Endothelial cell of umbilical vein (primary cell): ENCODE results near the gene CNTFR. TPM values are rescaled to one million over a fixed set of nuclear protein-coding genes. Genes with fewer than 3 reads are reported as not detected.

ENCODE experiments used
- BruUV-seq: library from RNA; stranded (reverse); fragments of 400-500 nt; replicated peaks from 2 replicates; lab custom pipeline; 2021; lab: Mats Ljungman, UMichigan
- CTCF ChIA-PET: fragments of 300-600, 350-600 bp; sonication (Branson Sonifier 250); formaldehyde crosslinking; loops from one replicate; lab custom pipeline; 2021; ENCODE audit warnings: antibody characterized with exemption, inconsistent platforms; lab: Charles Lee
- POLR2A ChIA-PET: fragments of 300-600, 350-600 bp; sonication (Branson Sonifier 250); formaldehyde crosslinking; loops from one replicate; lab custom pipeline; 2021; ENCODE audit warnings: antibody characterized with exemption, inconsistent platforms; lab: Charles Lee
- DNase-seq: peaks from one replicate; pipeline ENCODE4 v3.0.0-alpha.2; 2011; ENCODE audit warnings: low read depth, low spot score
- FAIRE-seq: peaks from 2 replicates; lab custom pipeline; 2011; peaks lifted over from hg19 to GRCh38; lab: Jason Lieb, UNC
- H2AFZ ChIP-seq: 2 replicates; pipeline ENCODE4 v1.6.0; 2012; ENCODE audit warnings: low read depth, low read length, control low read depth, inconsistent platforms
- H3K27ac ChIP-seq: 2 replicates; pipeline ENCODE4 v1.5.1; 2011; ENCODE audit warnings: low read depth, mild to moderate bottlenecking, control low read depth, low read length, moderate library complexity; ENCODE audit not compliant: insufficient read depth
- H3K27me3 ChIP-seq, 2 experiments: 2 replicates each; pipeline versions ENCODE4 v1.6.0 to v1.6.1; 2011; ENCODE audit warnings: low read length in 2 of 2, mixed read lengths in 1 of 2; ENCODE audit not compliant: control insufficient read depth in 2 of 2, insufficient read depth in 2 of 2
- H3K36me3 ChIP-seq, 2 experiments: 2 replicates in 1 of 2; 3 replicates in 1 of 2; pipeline ENCODE4 v1.5.1; 2011; ENCODE audit warnings: low read length in 2 of 2, mild to moderate bottlenecking in 1 of 2, moderate library complexity in 1 of 2; ENCODE audit not compliant: control insufficient read depth in 2 of 2, insufficient read depth in 2 of 2; ENCODE audit errors: extremely low read depth in 1 of 2
- H3K4me1 ChIP-seq: 3 replicates; pipeline ENCODE4 v1.5.1; 2011; ENCODE audit warnings: mild to moderate bottlenecking, low read length; ENCODE audit not compliant: control insufficient read depth, insufficient read depth; ENCODE audit errors: extremely low read depth
- H3K4me2 ChIP-seq: 2 replicates; pipeline ENCODE4 v1.6.1; 2011; ENCODE audit warnings: low read length, control low read depth, mixed read lengths; ENCODE audit not compliant: insufficient read depth
- H3K4me3 ChIP-seq, 3 experiments: fragments of 200-600 bp in 1 of 3; sonication (generic), shearing (Covaris generic) in 1 of 3; replicated peaks in 1 of 3; 2 replicates each; pipeline ENCODE4 v1.5.1; 2011 to 2016; ENCODE audit warnings: control low read depth in 3 of 3, low read length in 3 of 3, mild to moderate bottlenecking in 2 of 3, inconsistent platforms in 1 of 3, low read depth in 1 of 3, moderate library complexity in 1 of 3; ENCODE audit not compliant: insufficient read depth in 1 of 3
- H3K79me2 ChIP-seq: 2 replicates; pipeline ENCODE4 v1.6.0; 2012; ENCODE audit warnings: low read length, inconsistent platforms; ENCODE audit not compliant: control insufficient read depth, insufficient read depth
- H3K9ac ChIP-seq: replicated peaks from 2 replicates; pipeline ENCODE3; 2011; ENCODE audit warnings: low read length, control low read depth; ENCODE audit not compliant: insufficient read depth; ENCODE audit errors: extremely low read depth
- H3K9me1 ChIP-seq: replicated peaks from 3 replicates; pipeline ENCODE4 v1.6.0; 2011; ENCODE audit warnings: mild to moderate bottlenecking, low read length; ENCODE audit not compliant: control insufficient read depth, insufficient read depth; ENCODE audit errors: extremely low read depth
- H3K9me3 ChIP-seq: replicated peaks from 2 replicates; pipeline ENCODE4 v1.5.1; 2012; ENCODE audit warnings: low read length, inconsistent platforms; ENCODE audit not compliant: control insufficient read depth, insufficient read depth
- H4K20me1 ChIP-seq: replicated peaks from 2 replicates; pipeline ENCODE3; 2011; ENCODE audit warnings: mild to moderate bottlenecking, low read length; ENCODE audit not compliant: control insufficient read depth, insufficient read depth; ENCODE audit errors: extremely low read depth
- EZH2 ChIP-seq: IDR thresholded peaks from 2 replicates; pipeline ENCODE4 v1.6.1; 2012; ENCODE audit warnings: borderline replicate concordance, low read depth, mild to moderate bottlenecking, moderate library complexity, low read length, inconsistent platforms; ENCODE audit not compliant: severe bottlenecking
- GATA2 ChIP-seq: IDR thresholded peaks from 2 replicates; pipeline ENCODE4 v1.7.0; 2011; ENCODE audit warnings: low read depth, mild to moderate bottlenecking, moderate library complexity, mixed read lengths, low read length; ENCODE audit not compliant: insufficient read length, insufficient read depth
- MYC ChIP-seq: IDR thresholded peaks from one replicate; pipeline ENCODE4 v1.6.1; 2011; ENCODE audit warnings: mild to moderate bottlenecking, low read depth, low read length
- POLR2AphosphoS5 ChIP-seq: IDR thresholded peaks from 2 replicates; pipeline ENCODE4 v1.6.1; 2012; ENCODE audit warnings: low read depth, mild to moderate bottlenecking, control low read depth, low read length, moderate library complexity; ENCODE audit not compliant: insufficient read depth
- dilution Hi-C: fragments of 300-500 bp; cut with MboI; formaldehyde crosslinking; loops from one replicate; pipeline ENCODE4 v1.15.0; 2019; ENCODE audit warnings: low sequenced_read_pairs; ENCODE audit not compliant: extremely low pct_ligation_motif_present
- intact Hi-C: fragments of 100-400 bp; cut with micrococcal nuclease; formaldehyde crosslinking; loops from one replicate; pipeline ENCODE4 v1.10.0; 2022
- polyA plus RNA-seq, 4 experiments: library from polyadenylated mRNA; depleted of rRNA in 3 of 4; stranded (reverse) in 3 of 4; unstranded in 1 of 4; fragments of >200 nt; gene quantifications; 2 replicates each; pipeline versions ENCODE4 v1.2.1 to v1.2.3, GENCODE V29; 2011 to 2012; ENCODE audit warnings: missing spikeins in 1 of 4
- total RNA-seq: library from RNA; stranded (reverse); gene quantifications from 2 replicates; pipeline ENCODE4 v1.2.3, GENCODE V29; 2021
- TF ChIP-seq, protein P1 (sequence below), 2 donors: IDR thresholded peaks; 1 replicate in 1 of 2; 2 replicates in 1 of 2; pipeline ENCODE4 v1.5.1; 2011; ENCODE audit warnings: low read length in 2 of 2, mild to moderate bottlenecking in 2 of 2, moderate library complexity in 2 of 2, control low read depth in 1 of 2, inconsistent platforms in 1 of 2, low read depth in 1 of 2; ENCODE audit not compliant: insufficient read depth in 1 of 2; ENCODE audit errors: extremely low read depth in 1 of 2

The CNTFR gene
- total and polyA plus RNA-seq, 2 donors (not counting 3 experiments of a cell fraction or from before 2014, with no cell fraction given): not detected

DNA sequence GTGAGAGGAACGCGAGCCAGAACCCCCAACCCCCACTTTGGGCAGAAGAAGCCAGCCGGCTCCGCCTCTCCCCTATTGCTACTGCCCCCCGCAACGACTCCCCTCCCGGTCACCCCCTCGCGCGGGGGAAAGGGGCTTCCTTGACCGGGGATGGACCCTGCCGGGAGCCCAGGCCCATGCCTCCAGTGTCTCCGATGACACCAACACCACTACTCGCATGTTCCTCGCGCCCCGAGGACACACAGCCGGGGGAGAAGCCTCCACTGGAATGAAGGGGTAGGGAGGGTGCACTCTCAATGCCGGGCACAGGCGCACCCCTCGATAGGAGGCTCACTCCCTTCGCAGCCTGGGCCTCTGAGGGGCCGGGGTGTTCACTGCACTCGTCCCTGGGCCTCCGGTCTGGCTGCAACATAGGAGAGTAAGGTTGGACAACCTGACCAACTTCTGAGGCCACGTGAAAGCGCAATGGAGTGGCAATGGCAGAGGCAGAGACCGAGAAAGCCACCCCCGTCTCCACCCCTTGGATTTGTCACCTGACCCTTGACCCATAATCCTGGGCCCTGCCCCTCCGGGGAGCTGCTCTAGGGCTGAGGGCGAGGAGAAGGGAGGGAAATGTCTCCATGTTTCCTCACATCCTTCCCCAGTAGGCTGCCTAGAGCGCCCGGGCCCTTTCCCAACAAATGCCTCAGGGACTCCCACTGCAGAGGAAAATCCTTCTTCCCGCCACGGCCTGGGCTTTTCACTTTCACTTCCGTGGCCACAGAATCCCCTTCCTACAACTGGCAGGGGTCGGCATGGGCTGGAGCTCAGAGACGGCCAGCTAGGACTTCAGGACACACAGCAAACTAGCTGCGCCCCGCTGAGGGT, 1.1 kb upstream of the CNTFR start:
- FAIRE-seq: no peak
- POLR2A ChIA-PET: no interaction called here
- CTCF ChIA-PET: interaction anchor here (1.0 to 5.1 kb wide), 24 partner anchors 11 to 259 kb away, joined by 3 to 326 read pairs (median 12); partner anchors contain the start of gene FAM219A

DNA sequence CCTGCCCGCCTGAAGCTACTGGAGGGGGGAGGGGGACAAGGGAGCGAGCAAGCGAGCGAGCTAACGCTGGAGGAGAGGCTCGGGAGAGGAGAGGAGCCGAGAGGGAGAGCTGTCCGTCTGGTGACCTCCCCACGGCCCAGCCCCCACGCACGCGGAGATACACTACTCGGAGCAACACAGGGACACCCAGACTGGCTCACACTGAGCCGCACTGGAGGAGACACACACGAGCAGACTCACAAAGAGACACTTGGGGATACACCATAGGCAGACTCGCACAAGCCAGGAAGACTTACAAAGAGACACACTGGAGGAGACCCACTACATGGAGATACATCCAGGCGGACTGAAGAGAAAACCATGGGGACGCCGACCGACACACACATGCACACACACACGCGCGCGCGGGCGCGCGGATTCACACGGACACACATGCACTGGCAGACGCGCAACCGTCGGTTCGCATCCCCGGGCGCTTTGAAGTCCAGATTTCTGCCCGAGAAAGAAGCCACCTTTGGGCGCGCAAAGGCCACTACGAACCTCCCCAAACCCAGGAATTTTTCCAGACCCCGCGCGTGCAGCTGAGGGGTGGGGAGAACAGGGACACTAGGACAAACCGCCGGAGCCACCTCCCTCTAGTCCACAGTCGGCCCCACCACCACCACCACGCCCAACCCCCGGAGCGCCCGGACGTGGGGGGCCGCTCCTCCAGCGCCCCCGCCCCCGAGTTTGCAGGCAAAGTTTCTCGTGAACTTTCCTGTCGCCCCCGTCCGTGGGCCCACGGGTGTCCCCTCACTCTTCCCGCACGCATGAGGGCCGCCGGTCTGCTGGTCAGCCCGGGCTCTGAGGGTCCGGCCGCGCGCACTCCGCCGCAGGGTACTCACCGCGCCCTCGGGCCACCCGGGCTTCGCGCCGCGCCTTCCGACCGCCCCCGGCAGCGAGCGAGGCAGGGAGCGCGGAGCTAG, 571 bp downstream of the CNTFR start:
- Histone ChIP-seq H3K4me1 (no peaks in the 10 kb centered on the region), H3K4me3 (no peak overlapping the region), H3K79me2 (no peaks in the 10 kb centered on the region), H2AFZ (no peak overlapping the region), H3K9me3 (no peaks in the 10 kb centered on the region), H3K4me2 (no peak overlapping the region), H4K20me1 (no peaks in the 10 kb centered on the region), H3K27ac (no peak overlapping the region), H3K36me3 (no peaks in the 10 kb centered on the region), H3K27me3 (peaks cover 84 to 95% of the 10 kb centered on the region in 2 experiments), H3K9ac (no peak overlapping the region), H3K9me1 (no peaks in the 10 kb centered on the region)
- TF ChIP-seq EZH2 (peak; percentile 78), MYC (no peak), GATA2 (no peak)
- TF ChIP-seq, protein P1, sequence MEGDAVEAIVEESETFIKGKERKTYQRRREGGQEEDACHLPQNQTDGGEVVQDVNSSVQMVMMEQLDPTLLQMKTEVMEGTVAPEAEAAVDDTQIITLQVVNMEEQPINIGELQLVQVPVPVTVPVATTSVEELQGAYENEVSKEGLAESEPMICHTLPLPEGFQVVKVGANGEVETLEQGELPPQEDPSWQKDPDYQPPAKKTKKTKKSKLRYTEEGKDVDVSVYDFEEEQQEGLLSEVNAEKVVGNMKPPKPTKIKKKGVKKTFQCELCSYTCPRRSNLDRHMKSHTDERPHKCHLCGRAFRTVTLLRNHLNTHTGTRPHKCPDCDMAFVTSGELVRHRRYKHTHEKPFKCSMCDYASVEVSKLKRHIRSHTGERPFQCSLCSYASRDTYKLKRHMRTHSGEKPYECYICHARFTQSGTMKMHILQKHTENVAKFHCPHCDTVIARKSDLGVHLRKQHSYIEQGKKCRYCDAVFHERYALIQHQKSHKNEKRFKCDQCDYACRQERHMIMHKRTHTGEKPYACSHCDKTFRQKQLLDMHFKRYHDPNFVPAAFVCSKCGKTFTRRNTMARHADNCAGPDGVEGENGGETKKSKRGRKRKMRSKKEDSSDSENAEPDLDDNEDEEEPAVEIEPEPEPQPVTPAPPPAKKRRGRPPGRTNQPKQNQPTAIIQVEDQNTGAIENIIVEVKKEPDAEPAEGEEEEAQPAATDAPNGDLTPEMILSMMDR (IDR thresholded peaks at IDR 0.05; ENCODE audit: extremely low read depth in 1 of 2, insufficient read depth in 1 of 2, low read depth in 1 of 2, low read length in 2 of 2): no peak
- ChIA-PET POLR2A (no interaction called here), CTCF (interaction anchor here (2.2 to 2.5 kb wide), 2 partner anchors 15 to 41 kb away, joined by 9 to 18 read pairs; no protein-coding TSS in a partner anchor)
- intact Hi-C loops: no loop called here
- FAIRE-seq (no peak), DNase-seq (no peak)
- dilution Hi-C loops: no loop called here
- no TSS peak for BruUV-seq

More for the DNA sequence above, 1.1 kb upstream of the CNTFR start:
- Histone ChIP-seq H3K36me3 (no peaks in the 10 kb centered on the region), H4K20me1 (no peaks in the 10 kb centered on the region), H3K4me1 (no peaks in the 10 kb centered on the region), H3K4me3 (no peak overlapping the region), H3K9ac (no peak overlapping the region), H3K9me1 (no peaks in the 10 kb centered on the region), H3K27ac (no peak overlapping the region), H2AFZ (no peak overlapping the region), H3K27me3 (peaks cover 72 to 83% of the 10 kb centered on the region in 2 experiments), H3K4me2 (no peak overlapping the region), H3K9me3 (no peaks in the 10 kb centered on the region), H3K79me2 (no peaks in the 10 kb centered on the region)
- intact Hi-C loops (loop anchor here (1.0 to 2.0 kb wide), 2 partner anchors 42 to 186 kb away; no protein-coding TSS in a partner anchor), dilution Hi-C loops (no loop called here)
- DNase-seq: peak; percentile 19
- BruUV-seq: no TSS peak
- TF ChIP-seq POLR2AphosphoS5 (no peak), EZH2 (peak; percentile 53)
